Measurements from ENCODE around the gene SAP30L.

SAP30L gene

GRCh38 chr5:154466671-154467070 is 20.9 kb downstream of the SAP30L start:
- TF ChIP-seq CTCF (IDR thresholded peaks at IDR 0.05; ENCODE audit: insufficient read depth, low read depth, low read length, missing control alignments), result no peak
- DNase-seq (ENCODE audit: low read depth), result no peak
- no peak overlapping the region for H3K4me3 ChIP-seq (ENCODE audit: low read depth, low read length)

GRCh38 chr5:154467655-154468354 is 22.0 kb downstream of the SAP30L start:
- H3K4me3 ChIP-seq (ENCODE audit: low read depth, low read length), result no peak overlapping the region
- peak; percentile 92 for TF ChIP-seq CTCF (IDR thresholded peaks at IDR 0.05; ENCODE audit: insufficient read depth, low read depth, low read length, missing control alignments)
- DNase-seq (ENCODE audit: low read depth), result peak; percentile 87

GRCh38 chr5:154470137-154470536 is 24.3 kb downstream of the SAP30L start:
- no peak overlapping the region for H3K4me3 ChIP-seq (ENCODE audit: low read depth, low read length)
- TF ChIP-seq CTCF (IDR thresholded peaks at IDR 0.05; ENCODE audit: insufficient read depth, low read depth, low read length, missing control alignments), result no peak

GRCh38 chr5:154470947-154471870 is 25.4 kb downstream of the SAP30L start:
- TF ChIP-seq CTCF (IDR thresholded peaks at IDR 0.05; ENCODE audit: insufficient read depth, low read depth, low read length, missing control alignments), result no peak
- no peak overlapping the region for H3K4me3 ChIP-seq (ENCODE audit: low read depth, low read length)
- no peak for DNase-seq (ENCODE audit: low read depth)

More at GRCh38 chr5:154470137-154470536, 24.3 kb downstream of the SAP30L start:
- no peak for DNase-seq (ENCODE audit: low read depth)

- no peak for TF ChIP-seq CTCF (IDR thresholded peaks at IDR 0.05; ENCODE audit: insufficient read depth, low read depth, low read length, missing control alignments)
- no peak for DNase-seq (ENCODE audit: low read depth)
- no peak overlapping the region for H3K4me3 ChIP-seq (ENCODE audit: low read depth, low read length)
Observed at GRCh38 chr5:154472871-154473580, 27.2 kb downstream of the SAP30L start.

GRCh38 chr5:154473581-154474283 is 27.9 kb downstream of the SAP30L start:
- no peak overlapping the region for H3K4me3 ChIP-seq (ENCODE audit: low read depth, low read length)
- DNase-seq (ENCODE audit: low read depth), result no peak
- no peak for TF ChIP-seq CTCF (IDR thresholded peaks at IDR 0.05; ENCODE audit: insufficient read depth, low read depth, low read length, missing control alignments)

Data from GM12865 (cell line).